NCI-H128 (cell line): ENCODE measurements around the gene DOCK8.

Experiments
- DNase-seq: peaks from one replicate; lab custom pipeline; 2025; ENCODE audit not compliant: unreplicated experiment; lab: John Stamatoyannopoulos, UW

Gene DOCK8

DNA sequence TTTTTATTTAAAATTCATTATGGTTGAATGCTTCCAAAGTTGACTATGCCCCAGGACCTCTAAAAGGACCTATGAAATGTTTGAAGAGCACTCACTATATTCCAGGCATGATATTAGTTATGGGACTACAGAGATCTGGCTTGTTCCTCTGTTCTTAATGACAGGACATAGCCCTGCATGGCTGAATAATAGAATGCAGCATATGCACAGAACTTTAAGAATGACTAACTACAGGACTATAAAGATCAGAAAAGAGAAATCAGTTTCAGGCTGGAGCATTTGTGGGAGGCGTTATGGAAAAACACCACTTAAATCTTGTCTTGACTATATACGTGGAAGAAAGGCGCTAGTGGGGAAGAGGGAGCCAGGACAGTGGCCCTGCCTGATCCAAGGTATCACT, 239.2 kb downstream of the DOCK8 start:
- DNase-seq: no peak

DNA sequence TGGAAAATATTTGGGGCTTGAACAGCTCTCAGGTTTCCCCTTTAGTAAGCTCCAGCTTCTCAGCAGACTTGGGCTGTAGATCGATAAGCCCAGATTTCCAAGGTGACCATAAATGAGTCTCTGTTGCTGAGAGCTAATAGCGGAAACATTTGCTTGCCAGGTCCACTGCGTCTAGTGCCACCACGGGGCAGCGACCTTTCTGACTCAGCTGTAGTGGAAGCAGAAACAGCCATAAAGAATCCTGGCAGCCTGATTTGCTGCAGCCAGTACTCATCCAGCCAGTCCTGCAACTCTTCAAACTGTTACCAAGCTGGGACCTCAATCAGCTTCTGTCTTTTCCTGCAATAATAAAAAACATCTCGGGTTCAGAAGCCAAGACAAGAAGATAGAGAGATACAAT, 241.7 kb downstream of the DOCK8 start:
- no peak for DNase-seq

DNA sequence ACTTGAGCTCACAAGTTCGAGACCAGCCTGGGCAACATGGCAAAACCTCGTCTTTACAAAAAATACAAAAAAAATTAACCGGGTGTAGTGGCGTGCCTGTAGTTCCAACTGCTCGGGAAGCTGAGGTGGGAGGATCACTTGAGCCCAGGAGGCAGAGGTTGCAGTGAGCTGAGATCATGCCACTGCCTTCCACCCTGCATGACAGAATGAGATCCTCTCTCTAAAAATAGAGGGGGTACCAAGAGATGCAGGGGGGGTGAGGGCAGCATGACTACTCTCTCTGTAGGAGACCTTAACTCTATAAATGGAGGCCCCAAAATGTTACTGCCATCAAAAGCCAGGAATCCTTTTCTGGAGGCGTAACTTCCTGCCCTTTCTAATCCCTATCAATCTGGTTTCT, 243.9 kb downstream of the DOCK8 start:
- DNase-seq: no peak

DNA sequence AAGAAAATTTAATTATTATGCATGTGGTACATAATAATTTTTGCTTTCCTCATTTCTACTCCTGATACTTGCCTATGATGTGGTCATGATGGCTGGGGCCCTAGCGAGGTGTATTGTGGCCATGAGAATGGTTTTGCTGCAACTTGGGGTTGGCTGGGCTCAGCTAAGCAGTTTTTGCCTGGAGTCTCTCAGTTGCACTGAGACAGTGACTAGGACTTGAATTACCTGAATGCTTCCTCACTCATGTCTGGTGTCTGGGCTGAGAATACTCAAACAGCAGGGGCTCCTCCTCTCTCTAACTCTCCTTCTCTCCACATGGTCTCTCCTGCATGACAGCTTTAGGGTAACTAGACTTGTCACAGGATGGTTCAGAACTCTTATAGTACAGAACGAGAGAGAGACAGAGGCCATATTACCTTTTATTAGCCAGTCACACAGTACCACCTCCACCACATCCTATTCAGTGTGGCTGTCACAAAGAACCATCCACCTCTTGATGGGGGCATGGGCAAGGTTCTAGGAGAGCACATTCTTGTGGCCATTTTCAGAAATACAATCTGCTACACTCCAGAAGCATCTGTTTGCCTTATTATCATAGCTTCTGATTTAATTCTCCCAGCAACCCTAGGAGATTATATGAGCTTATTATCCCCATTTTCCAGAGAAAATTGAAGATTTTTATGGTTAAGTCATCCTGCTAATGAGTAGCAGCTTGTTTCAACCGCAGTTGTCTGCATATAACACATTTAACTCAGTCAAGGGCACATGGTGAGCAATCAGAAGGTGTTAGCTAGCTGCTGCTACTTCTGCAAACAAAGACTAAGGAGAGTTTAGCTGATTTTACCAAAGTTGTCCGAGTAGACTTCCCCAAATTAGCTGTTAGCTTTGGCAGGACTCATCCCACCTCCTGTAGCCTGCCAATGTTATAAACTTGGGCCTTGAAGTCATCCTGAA, 245.1 kb downstream of the DOCK8 start:
- DNase-seq: no peak

DNA sequence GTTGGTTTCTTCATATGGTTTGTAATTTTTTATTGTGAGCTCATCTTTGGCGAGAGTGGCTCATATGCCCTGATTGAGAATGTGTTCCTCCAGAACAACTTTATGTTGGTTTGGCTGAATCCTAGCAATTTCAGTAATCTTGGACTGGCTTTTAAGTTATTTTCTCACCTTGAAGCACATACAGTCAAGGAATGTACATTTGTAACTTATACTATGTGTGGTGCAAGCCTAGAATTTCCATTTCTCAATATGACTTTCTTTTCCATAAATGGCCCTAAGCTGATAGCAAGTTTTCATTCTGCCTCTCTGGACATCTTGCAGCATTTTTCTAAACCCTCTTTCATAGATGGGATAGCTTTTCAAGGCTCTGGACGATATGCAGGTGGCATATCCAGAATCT, 247.5 kb downstream of the DOCK8 start:
- DNase-seq: no peak

DNA sequence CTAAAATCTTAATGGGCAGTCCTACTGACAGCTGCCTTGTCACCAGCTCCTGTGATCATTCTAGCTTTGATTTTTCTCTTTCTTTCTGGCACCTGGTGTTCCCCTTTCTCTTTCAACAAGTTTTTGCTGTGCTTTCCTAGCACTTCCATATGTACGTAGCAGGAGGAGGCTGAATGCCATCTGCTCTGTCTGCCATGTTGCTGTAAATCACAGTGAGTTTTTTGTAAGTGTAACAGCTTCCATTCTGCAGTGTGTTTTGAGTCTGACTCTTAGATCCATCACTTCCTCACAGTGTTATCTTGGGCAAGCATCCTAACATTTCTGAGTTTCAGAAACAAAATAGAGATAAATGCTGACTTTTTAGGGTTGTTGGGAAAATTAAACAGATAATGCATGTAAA, 247.9 kb downstream of the DOCK8 start:
- no peak for DNase-seq

DNA sequence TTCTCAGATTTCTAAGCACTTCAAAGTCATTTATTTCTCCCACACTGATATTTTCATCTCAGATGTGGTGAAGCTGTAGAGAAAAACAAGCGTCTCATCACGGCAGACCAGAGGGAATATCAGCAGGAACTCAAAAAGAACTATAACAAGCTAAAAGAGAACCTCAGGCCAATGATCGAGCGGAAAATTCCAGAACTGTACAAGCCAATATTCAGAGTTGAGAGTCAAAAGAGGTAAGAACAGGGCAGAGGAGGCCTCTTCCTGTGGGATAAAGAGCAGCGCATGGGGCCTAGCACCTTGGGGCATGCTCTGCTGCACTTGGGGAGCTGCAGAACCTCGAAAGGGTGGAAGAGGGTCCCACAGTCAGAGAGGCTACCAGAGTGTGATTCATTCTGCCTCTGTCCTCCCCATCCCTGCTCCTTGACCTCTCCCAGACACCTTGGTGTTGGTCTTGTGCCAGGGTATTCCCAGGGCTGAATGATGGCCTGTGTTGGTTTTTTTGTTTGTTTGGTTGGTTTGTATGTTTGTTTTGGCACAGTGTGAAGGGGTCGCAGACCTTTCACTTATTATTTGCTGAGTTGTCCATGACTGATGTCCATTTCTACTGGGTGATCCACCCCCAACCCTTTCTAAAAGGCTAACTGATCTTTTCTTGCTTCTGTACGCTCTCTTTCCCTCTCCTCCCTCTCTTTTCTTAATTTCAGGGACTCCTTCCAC, 248.9 kb downstream of the DOCK8 start:
- no peak for DNase-seq

DNA sequence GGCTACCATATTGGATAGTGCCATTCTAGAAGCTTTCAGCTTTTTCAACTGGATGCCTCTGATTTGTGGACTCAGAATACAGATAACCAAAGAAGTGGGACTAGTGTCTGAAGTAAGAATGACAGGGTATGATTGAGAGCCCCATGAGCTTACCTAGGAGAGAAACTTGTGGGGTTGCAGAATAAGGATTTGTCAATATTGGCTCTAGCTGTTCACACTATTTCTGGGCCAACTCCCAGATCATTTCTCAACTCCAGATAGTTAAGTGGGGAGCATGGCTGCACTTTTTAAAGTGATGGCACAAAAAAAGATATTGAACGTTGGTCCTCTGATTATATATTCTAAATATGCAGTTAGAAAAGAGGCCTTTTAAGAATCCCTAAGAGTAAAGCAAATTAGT, 252.1 kb downstream of the DOCK8 start:
- no peak for DNase-seq

DNA sequence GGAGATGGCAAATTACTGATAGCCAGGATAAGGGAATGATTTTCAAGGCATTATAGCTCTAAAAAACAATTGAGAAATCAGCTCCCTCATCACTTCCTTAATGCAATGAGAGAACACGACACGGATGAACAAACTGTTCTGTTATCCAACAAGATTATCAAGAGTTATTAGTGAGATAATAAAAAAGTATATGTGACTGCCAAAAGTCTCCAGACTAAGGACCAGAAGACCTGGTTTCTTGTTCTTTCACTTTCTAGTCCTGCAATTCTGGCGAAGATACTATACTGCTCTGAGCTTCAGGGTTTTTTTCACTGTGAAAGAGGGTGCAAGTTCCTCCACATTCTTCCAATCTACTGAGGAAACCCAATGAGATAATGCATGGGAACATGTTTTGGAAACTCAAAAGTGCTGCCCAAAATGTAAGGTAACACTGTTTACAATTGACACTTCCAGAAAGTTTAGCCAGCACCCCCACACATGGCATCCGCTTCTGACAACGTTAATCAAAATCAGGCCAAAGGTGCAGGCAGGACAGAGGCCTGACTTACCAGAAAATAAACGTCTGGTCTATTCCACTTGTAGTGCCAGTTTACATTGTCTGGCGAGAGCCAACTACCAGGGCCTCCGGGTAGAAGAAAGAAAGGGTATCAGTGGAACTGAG, 254.2 kb downstream of the DOCK8 start:
- no peak for DNase-seq

DNA sequence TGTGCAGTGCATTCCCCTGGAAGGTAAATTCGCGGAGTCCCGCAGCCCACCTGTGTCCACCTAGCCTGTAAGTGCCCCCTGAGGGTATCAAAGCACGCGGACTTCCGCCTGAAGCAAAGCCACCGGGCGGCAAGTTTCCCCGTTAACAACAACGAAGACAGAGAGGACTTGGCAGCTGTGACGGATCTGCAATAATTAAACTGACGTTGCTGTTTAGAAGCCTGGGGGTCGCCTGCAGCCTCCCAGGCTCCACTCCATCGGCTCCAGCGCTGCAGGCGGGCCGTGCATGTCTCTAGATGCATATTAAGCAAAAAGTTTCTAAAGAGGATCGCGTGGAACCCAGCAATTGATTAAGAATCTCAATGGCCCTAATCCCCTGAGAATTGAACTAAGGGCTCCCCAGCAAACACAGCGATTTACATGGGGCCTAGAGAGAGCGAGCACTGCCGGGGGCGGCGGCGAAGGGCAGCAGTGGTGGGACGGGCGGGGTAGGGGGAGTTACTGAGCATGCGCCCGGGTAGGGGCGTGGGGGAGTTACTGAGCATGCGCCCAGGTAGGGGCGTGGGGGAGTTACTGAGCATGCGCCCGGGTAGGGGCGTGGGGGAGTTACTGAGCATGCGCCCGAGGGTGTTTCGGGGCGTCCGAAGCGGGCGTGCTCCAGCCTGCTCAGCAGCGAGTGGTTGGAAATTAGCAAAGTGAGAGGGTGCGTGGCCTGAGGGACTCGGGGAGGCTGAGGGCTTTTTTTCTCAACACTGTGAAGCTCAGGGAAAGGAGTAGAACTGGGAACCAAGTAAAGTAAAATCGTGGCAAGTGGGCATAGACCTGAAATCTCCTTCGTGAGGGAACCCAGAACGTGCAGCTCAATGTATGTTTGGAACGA, 255.2 kb downstream of the DOCK8 start:
- peak; percentile 93 for DNase-seq

DNA sequence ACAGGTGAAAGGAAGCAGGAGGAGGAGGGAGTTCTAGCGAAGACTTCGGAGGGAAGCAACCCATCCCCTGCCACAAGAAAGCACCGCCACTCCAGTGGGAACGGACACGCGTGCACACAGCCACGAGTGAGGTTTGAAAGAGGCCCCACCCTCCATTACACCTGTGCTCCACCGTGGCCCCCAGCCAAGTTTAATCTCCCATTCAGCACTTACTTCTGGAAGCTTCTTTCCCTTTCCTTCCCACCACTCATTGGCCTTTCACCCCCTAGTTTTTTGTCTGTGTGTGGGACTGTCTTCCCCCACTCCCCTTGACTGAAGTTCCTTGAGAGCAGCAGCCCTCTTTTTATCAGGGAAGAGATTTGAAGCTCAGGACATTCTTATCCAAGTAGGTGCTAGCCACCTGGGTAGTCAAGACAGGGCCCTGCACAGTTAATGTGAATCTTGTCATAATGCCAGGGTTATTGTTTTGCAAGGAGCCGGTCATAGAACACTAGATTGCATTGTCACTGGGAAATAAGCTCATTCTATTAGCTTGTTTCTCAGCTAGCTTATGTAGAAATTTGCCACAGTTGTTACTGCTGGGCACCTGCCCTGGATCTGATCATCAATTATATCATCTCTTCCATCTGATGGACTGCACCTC, 256.0 kb downstream of the DOCK8 start:
- DNase-seq: no peak

DNA sequence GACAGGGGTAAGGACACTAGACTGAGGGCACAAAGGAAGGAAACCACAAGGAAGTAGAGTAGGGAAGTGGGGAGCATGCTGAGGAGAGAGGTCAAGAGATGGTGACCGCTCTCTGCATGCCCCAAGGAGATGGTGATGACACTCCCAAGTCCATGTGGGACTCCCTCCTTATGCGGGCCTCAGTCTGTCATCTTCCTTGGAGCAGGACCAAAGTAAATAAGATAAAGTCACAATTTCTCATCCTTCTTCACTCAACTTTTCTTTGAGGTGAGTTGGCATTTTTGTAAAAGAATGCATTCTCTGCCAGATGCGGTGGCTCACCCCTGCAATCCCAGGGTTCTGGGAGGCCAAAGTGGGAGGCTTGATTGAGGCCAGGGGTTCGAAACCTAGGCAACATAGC, 256.7 kb downstream of the DOCK8 start:
- no peak for DNase-seq

DNA sequence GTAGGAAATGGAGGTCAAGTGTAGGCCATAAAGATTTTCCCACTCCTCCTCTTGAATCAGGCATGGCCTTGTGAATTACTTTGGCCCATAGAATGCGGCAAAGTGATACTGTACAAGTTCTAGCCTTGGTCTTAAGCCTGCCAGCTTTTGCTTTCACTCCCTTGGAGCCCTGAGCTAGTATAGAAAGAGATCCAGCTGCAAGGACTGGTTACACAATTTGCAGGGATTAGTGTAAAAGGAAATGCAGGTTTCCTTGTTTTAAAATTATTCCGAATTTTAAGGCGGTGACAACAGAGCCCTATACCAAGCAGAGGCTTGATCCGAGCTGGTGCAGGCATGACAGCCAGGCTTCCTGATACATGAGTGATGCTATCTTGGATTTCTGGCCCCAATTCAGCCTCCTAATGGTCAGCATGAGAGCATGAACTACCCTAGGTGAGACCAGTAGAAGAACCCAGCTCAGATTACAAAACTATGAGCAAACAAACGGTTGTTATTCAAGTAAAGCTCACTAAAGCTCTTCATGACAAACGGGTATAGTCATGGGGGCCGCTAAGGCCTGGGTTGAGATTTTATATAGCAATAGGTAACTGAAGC, 257.9 kb downstream of the DOCK8 start:
- DNase-seq: no peak

DNA sequence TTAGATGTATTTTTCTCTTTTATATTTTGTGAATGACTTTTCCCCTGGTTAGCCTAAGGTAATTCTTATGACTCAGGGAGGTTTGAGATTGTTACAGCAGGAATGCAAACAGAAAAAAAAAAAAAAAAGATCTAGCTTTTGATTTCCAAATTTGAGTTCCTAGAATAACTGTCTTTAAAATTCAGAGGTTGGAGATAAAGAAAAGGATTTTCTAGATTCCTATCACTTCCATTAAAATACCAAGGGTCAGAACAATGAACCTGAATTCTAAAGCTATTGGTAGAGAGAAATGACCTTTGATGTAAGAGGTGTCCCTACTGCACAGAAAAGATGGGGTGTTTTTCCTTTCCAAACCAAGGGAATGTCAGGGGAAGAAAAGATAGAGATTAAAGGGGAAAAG, 262.5 kb downstream of the DOCK8 start:
- DNase-seq: no peak

DNA sequence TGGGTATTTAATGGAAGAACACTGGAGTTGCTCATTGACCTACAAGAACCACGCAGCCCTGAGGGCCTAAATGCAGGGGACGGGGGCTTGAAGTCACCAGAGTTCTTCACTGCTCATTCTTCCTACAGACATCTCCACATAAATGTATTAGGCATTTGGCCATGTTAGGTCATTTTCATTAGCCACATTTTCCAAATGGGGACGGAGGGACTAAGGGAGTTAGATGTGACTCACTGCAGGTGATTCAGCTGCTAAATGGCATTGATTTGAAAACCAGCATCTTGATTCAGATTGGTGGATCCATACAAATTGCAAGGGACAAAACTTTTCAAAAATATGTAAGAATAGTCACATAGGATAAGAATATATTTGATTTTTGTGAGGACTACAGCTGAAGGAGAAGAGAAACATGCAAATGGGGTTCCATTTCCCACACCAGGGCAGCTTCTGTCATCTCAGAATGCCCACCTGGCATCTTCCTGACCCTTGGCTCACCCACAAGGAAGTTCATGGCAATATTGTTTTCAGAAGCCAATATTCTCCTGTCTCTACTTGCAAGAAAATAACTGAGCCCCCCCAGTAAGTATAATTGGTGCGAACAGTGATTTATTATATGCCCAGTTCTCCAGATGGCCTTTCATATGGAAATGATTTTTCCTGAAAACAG, 264.8 kb downstream of the DOCK8 start:
- DNase-seq: no peak

DNA sequence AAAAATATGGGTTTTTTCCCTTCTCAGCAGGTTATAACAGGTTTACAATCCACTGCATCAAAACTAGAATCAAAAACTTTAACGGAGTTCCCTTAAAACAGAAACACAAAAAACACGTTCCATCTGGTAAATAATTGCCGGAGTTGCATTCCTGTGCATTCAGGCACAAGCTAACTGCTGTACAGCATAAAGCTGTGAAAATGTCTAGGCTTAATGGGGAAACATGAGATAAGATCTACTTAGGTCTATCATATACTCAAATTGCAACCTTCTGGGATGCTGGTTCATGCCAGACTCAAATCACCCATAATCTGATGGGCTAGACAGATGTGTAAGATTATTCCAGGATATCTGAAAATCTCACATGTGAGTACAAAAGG, 265.3 kb downstream of the DOCK8 start:
- no peak for DNase-seq

DNA sequence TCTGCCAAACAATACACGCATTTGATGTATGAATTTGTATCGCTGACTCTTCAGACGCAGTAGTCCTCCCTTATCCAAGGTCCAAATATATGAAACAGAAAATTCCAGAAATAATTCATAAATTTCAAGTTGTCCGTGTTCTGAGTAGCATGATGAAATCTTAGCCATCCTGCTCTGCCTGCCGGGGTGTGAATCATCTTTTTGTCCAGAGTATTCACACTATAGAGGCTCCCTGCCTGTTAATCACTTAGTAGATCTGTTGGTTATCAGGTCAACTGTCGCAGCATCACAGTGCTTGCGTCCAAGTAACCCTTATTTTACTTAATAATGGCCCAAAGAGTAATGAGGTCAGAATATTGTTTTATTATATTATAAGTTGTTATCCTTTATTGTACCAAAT, 268.1 kb downstream of the DOCK8 start:
- no peak for DNase-seq

DNA sequence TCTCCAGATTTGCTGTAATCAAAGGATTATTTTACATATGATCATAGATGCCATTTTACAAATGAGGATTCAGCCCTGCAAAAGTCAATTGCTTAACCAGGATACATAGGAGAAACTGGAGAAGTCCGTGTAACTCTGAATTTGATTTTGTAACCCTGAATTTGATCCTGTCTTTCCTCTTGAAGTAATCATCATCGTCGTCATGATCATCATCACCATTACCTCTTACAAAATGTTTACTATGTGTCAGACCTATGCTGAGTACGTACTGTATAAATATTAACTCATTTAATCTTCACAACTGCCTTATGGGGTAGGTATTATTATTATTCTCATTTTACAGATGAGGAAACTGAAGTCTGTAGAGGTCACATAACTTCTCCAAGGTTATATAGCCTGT, 271.5 kb downstream of the DOCK8 start:
- DNase-seq: no peak

DNA sequence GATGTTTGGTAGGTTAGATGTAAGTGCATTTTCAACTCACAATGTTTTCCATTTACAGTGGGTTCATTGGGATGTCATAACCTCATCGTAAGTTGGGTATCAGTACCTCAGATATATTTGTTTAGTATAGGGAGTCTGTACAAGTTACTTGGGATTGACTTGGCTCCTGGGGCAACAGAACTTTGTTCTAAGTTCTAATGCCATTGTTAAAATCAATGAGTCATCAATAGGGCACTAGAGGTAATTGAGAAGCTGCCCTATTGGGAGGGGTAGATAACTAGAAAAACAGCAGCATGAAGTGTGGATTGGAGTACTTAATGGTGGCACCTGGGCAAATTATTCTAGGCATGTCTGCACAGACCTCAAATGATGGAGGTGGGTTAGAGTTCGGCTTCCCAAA, 272.8 kb downstream of the DOCK8 start:
- DNase-seq: no peak

DNA sequence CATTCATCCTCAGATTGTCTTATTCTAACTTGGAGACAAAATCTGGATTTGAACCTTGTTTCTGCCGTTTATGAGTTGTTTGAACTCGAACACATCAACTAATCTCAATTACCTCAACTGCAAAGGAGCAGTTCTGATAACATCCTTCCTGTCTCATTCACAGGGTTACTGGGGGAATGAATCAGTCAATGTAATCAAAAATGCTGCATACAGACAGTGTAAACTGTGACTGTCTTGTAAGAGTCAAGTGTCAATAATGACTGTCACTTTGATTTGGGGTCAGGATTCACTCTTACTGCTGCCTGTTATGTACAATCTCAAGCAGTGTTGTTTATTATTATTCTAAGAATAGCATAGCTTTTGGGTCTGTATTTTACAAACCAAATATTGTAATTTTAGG, 273.8 kb downstream of the DOCK8 start:
- no peak for DNase-seq
